K562 (cell line): ENCODE data around the gene PADI4. TPM values are rescaled to one million over a fixed set of nuclear protein-coding genes. Genes with fewer than 3 reads are reported as not detected.
A peak's percentile ranks its signal among the peaks of the same experiment; 100 is the strongest.

Source experiments
- SIN3B ChIP-seq: fragments of 450-650 bp; IDR thresholded peaks from 2 replicates; pipeline ENCODE4 v1.6.1; 2017; ENCODE audit warnings: low read depth, mild to moderate bottlenecking, moderate library complexity
- YY1 ChIP-seq, 3 experiments: IDR thresholded peaks; 2 replicates each; pipeline ENCODE4 v1.6.1; 2011; ENCODE audit warnings: low read length in 2 of 3, mild to moderate bottlenecking in 2 of 3, moderate library complexity in 2 of 3, borderline replicate concordance in 1 of 3, control low read depth in 1 of 3, low read depth in 1 of 3; ENCODE audit not compliant: insufficient read depth in 3 of 3, insufficient replicate concordance in 2 of 3, control insufficient read depth in 1 of 3, insufficient read length in 1 of 3; ENCODE audit errors: extremely low read depth in 1 of 3
- polyA plus RNA-seq, 8 experiments: library from polyadenylated mRNA; depleted of rRNA in 4 of 8; stranded (reverse) in 5 of 8; unstranded in 3 of 8; fragments of >200 nt; fragmentation: Nextera tagmentation in 2 of 8; fragmentation: Illumina TruSeq in 1 of 8; extraction: Ambion mirVana in 2 of 8; extraction: Trizol in 1 of 8; gene quantifications; 2 replicates each; pipeline versions ENCODE4 v1.2.1 to v1.2.3, GENCODE V29; 2011 to 2014; ENCODE audit warnings: inconsistent platforms in 1 of 8, missing spikeins in 1 of 8
- total RNA-seq, 7 experiments: library from RNA; depleted of rRNA in 6 of 7; stranded (reverse); fragments of >200 nt in 6 of 7; fragmentation: Illumina TruSeq in 2 of 7; extraction: Trizol in 2 of 7; gene quantifications; 2 replicates each; pipeline versions ENCODE4 v1.2.1 to v1.2.3, GENCODE V29; 2011 to 2021; ENCODE audit warnings: low replicate concordance in 1 of 7
- TF ChIP-seq, protein P1 (sequence below), 2 experiments: fragments of 450-650 bp; formaldehyde crosslinking in 1 of 2; IDR thresholded peaks; 2 replicates each; pipeline versions ENCODE4 v1.4.0 to v1.6.1; 2014 to 2020; ENCODE audit warnings: mild to moderate bottlenecking in 2 of 2, borderline replicate concordance in 1 of 2, low read depth in 1 of 2
- TF ChIP-seq, protein P2 (sequence below): fragments of 450-650 bp; IDR thresholded peaks from 2 replicates; pipeline ENCODE4 v1.6.1; 2016; ENCODE audit warnings: mild to moderate bottlenecking, moderate library complexity
- TF ChIP-seq, protein P3 (sequence below): sonication (generic); formaldehyde crosslinking; IDR thresholded peaks from 2 replicates; pipeline ENCODE4 v1.8.0; 2022; ENCODE audit warnings: mild to moderate bottlenecking, missing genetic modification reagents

PADI4 gene
- total and polyA plus RNA-seq, 9 of the 15 experiments (the other 6 are each of a cell fraction or from before 2014, with no cell fraction given) = 0.22 to 0.33 TPM; not detected in 7

DNA sequence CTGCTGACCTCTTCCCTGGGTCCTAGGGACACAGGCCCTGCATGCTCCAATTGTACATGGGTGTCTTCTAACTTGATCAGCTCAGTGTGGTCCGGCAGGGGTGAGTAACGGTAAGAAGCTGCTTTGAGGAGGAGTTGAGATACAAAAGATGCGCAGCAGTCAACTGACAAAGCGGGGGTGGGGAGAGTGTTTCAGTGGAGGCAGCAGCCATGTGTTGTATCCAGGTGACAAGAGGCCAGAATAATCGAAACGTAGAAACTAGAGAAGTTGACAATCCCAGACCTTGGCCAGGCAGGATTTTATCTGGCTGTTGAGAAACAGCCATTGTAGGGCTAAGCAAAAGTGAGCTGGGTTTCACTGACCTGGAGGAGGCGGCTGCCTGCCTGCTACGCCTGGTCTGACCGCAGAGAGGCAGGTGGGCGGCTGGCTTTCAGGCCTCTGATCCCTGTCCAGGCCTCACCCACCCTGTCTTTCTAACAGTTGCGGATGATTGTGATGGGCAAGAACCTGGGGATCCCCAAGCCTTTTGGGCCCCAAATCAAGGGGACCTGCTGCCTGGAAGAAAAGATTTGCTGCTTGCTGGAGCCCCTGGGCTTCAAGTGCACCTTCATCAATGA lies 92.8 kb downstream of the PADI4 start (continued):
- TF ChIP-seq, protein P1, sequence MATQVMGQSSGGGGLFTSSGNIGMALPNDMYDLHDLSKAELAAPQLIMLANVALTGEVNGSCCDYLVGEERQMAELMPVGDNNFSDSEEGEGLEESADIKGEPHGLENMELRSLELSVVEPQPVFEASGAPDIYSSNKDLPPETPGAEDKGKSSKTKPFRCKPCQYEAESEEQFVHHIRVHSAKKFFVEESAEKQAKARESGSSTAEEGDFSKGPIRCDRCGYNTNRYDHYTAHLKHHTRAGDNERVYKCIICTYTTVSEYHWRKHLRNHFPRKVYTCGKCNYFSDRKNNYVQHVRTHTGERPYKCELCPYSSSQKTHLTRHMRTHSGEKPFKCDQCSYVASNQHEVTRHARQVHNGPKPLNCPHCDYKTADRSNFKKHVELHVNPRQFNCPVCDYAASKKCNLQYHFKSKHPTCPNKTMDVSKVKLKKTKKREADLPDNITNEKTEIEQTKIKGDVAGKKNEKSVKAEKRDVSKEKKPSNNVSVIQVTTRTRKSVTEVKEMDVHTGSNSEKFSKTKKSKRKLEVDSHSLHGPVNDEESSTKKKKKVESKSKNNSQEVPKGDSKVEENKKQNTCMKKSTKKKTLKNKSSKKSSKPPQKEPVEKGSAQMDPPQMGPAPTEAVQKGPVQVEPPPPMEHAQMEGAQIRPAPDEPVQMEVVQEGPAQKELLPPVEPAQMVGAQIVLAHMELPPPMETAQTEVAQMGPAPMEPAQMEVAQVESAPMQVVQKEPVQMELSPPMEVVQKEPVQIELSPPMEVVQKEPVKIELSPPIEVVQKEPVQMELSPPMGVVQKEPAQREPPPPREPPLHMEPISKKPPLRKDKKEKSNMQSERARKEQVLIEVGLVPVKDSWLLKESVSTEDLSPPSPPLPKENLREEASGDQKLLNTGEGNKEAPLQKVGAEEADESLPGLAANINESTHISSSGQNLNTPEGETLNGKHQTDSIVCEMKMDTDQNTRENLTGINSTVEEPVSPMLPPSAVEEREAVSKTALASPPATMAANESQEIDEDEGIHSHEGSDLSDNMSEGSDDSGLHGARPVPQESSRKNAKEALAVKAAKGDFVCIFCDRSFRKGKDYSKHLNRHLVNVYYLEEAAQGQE (IDR thresholded peaks at IDR 0.05; ENCODE audit: borderline replicate concordance) = 0 out of 2 replicates have a peak, but pooled peaks have one; percentile 4
- TF ChIP-seq, protein P1 (CRISPR knock-in tag; IDR thresholded peaks at IDR 0.05; ENCODE audit: low read depth) = no peak
- TF ChIP-seq YY1 (IDR thresholded peaks at IDR 0.05; ENCODE audit: borderline replicate concordance in 1 of 3, control insufficient read depth in 1 of 3, extremely low read depth in 1 of 3, insufficient read depth in 3 of 3, insufficient read length in 1 of 3, insufficient replicate concordance in 2 of 3, low read depth in 1 of 3, low read length in 2 of 3) = no peak
- TF ChIP-seq, protein P2, sequence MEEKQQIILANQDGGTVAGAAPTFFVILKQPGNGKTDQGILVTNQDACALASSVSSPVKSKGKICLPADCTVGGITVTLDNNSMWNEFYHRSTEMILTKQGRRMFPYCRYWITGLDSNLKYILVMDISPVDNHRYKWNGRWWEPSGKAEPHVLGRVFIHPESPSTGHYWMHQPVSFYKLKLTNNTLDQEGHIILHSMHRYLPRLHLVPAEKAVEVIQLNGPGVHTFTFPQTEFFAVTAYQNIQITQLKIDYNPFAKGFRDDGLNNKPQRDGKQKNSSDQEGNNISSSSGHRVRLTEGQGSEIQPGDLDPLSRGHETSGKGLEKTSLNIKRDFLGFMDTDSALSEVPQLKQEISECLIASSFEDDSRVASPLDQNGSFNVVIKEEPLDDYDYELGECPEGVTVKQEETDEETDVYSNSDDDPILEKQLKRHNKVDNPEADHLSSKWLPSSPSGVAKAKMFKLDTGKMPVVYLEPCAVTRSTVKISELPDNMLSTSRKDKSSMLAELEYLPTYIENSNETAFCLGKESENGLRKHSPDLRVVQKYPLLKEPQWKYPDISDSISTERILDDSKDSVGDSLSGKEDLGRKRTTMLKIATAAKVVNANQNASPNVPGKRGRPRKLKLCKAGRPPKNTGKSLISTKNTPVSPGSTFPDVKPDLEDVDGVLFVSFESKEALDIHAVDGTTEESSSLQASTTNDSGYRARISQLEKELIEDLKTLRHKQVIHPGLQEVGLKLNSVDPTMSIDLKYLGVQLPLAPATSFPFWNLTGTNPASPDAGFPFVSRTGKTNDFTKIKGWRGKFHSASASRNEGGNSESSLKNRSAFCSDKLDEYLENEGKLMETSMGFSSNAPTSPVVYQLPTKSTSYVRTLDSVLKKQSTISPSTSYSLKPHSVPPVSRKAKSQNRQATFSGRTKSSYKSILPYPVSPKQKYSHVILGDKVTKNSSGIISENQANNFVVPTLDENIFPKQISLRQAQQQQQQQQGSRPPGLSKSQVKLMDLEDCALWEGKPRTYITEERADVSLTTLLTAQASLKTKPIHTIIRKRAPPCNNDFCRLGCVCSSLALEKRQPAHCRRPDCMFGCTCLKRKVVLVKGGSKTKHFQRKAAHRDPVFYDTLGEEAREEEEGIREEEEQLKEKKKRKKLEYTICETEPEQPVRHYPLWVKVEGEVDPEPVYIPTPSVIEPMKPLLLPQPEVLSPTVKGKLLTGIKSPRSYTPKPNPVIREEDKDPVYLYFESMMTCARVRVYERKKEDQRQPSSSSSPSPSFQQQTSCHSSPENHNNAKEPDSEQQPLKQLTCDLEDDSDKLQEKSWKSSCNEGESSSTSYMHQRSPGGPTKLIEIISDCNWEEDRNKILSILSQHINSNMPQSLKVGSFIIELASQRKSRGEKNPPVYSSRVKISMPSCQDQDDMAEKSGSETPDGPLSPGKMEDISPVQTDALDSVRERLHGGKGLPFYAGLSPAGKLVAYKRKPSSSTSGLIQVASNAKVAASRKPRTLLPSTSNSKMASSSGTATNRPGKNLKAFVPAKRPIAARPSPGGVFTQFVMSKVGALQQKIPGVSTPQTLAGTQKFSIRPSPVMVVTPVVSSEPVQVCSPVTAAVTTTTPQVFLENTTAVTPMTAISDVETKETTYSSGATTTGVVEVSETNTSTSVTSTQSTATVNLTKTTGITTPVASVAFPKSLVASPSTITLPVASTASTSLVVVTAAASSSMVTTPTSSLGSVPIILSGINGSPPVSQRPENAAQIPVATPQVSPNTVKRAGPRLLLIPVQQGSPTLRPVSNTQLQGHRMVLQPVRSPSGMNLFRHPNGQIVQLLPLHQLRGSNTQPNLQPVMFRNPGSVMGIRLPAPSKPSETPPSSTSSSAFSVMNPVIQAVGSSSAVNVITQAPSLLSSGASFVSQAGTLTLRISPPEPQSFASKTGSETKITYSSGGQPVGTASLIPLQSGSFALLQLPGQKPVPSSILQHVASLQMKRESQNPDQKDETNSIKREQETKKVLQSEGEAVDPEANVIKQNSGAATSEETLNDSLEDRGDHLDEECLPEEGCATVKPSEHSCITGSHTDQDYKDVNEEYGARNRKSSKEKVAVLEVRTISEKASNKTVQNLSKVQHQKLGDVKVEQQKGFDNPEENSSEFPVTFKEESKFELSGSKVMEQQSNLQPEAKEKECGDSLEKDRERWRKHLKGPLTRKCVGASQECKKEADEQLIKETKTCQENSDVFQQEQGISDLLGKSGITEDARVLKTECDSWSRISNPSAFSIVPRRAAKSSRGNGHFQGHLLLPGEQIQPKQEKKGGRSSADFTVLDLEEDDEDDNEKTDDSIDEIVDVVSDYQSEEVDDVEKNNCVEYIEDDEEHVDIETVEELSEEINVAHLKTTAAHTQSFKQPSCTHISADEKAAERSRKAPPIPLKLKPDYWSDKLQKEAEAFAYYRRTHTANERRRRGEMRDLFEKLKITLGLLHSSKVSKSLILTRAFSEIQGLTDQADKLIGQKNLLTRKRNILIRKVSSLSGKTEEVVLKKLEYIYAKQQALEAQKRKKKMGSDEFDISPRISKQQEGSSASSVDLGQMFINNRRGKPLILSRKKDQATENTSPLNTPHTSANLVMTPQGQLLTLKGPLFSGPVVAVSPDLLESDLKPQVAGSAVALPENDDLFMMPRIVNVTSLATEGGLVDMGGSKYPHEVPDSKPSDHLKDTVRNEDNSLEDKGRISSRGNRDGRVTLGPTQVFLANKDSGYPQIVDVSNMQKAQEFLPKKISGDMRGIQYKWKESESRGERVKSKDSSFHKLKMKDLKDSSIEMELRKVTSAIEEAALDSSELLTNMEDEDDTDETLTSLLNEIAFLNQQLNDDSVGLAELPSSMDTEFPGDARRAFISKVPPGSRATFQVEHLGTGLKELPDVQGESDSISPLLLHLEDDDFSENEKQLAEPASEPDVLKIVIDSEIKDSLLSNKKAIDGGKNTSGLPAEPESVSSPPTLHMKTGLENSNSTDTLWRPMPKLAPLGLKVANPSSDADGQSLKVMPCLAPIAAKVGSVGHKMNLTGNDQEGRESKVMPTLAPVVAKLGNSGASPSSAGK = no peak
- TF ChIP-seq SIN3B = no peak
- TF ChIP-seq, protein P3, sequence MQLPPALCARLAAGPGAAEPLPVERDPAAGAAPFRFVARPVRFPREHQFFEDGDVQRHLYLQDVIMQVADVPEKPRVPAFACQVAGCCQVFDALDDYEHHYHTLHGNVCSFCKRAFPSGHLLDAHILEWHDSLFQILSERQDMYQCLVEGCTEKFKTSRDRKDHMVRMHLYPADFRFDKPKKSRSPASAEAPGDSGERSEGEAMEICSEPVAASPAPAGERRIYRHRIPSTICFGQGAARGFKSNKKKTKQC (CRISPR knock-in tag) = peak; percentile 11; the same call in 1 of the 2 replicates
